MM.1S (cell line): ENCODE measurements around the gene ATXN10.
A peak's percentile ranks its signal among the peaks of the same experiment; 100 is the strongest.

ENCODE experiments used
- DNase-seq: peaks from one replicate; pipeline ENCODE4 v3.0.0-alpha.2; 2015
- H2AFZ ChIP-seq: fragments of 300-600 bp; sonication (generic); 2 replicates; pipeline ENCODE4 v1.6.0; 2016; ENCODE audit warnings: antibody characterized with exemption, low read length
- H3F3A ChIP-seq: fragments of 300-600 bp; sonication (generic); 2 replicates; pipeline ENCODE4 v1.6.1; 2016; ENCODE audit warnings: mild to moderate bottlenecking, antibody characterized with exemption, low read length, moderate library complexity, mixed read lengths; ENCODE audit not compliant: insufficient read depth
- H3K27ac ChIP-seq: fragments of 300-600 bp; sonication (generic); 2 replicates; pipeline ENCODE4 v1.5.1; 2016; ENCODE audit warnings: mild to moderate bottlenecking, low read length
- H3K27me3 ChIP-seq: fragments of 300-600 bp; sonication (generic); replicated peaks from 2 replicates; pipeline ENCODE4 v1.6.0; 2016; ENCODE audit warnings: low read length; ENCODE audit not compliant: insufficient read depth
- H3K36me3 ChIP-seq: fragments of 300-600 bp; sonication (generic); replicated peaks from 2 replicates; pipeline ENCODE4 v1.6.1; 2016; ENCODE audit warnings: mild to moderate bottlenecking, low read length, mixed read lengths; ENCODE audit not compliant: insufficient read depth
- H3K4me1 ChIP-seq: fragments of 300-600 bp; sonication (generic); 2 replicates; pipeline ENCODE4 v1.6.1; 2016; ENCODE audit warnings: low read length, mixed read lengths
- H3K4me2 ChIP-seq: fragments of 300-600 bp; sonication (generic); 2 replicates; pipeline ENCODE4 v1.6.0; 2016; ENCODE audit warnings: low read depth, low read length
- H3K4me3 ChIP-seq: fragments of 300-600 bp; sonication (generic); 2 replicates; pipeline ENCODE4 v1.5.1; 2016; ENCODE audit warnings: low read length, mixed read lengths
- H3K79me2 ChIP-seq: fragments of 300-600 bp; sonication (generic); 2 replicates; pipeline ENCODE4 v1.6.1; 2016; ENCODE audit warnings: mixed run types, low read length, mixed read lengths
- H3K9ac ChIP-seq: fragments of 300-600 bp; sonication (generic); 2 replicates; pipeline ENCODE4 v1.6.1; 2016; ENCODE audit warnings: low read length, mixed read lengths
- H3K9me2 ChIP-seq: fragments of 300-600 bp; sonication (generic); replicated peaks from 2 replicates; pipeline ENCODE4 v1.6.1; 2016; ENCODE audit warnings: mild to moderate bottlenecking, low read length, mixed read lengths; ENCODE audit not compliant: insufficient read depth
- H3K9me3 ChIP-seq: fragments of 300-600 bp; sonication (generic); replicated peaks from 2 replicates; pipeline ENCODE4 v1.6.1; 2016; ENCODE audit warnings: mild to moderate bottlenecking, low read length, mixed read lengths; ENCODE audit not compliant: insufficient read depth
- H4K20me1 ChIP-seq: fragments of 300-600 bp; sonication (generic); 2 replicates; pipeline ENCODE4 v1.6.1; 2016; ENCODE audit warnings: mild to moderate bottlenecking, low read length, moderate library complexity, mixed read lengths; ENCODE audit not compliant: insufficient read depth
- EZH2 ChIP-seq: fragments of 300-600 bp; sonication (generic); optimal IDR thresholded peaks from 2 replicates; pipeline ENCODE3; 2017; ENCODE audit warnings: low read depth, mild to moderate bottlenecking, antibody characterized with exemption, low read length, mixed read lengths
- EZH2phosphoT487 ChIP-seq: fragments of 300-600 bp; sonication (generic); IDR thresholded peaks from 2 replicates; pipeline ENCODE4 v1.6.1; 2018; ENCODE audit warnings: antibody characterized with exemption, low read length
- TF ChIP-seq, protein P1 (sequence below): fragments of 300-600 bp; sonication (generic); IDR thresholded peaks from 2 replicates; pipeline ENCODE4 v1.5.1; 2016; ENCODE audit warnings: antibody characterized with exemption, low read length, mixed read lengths

The ATXN10 gene

DNA sequence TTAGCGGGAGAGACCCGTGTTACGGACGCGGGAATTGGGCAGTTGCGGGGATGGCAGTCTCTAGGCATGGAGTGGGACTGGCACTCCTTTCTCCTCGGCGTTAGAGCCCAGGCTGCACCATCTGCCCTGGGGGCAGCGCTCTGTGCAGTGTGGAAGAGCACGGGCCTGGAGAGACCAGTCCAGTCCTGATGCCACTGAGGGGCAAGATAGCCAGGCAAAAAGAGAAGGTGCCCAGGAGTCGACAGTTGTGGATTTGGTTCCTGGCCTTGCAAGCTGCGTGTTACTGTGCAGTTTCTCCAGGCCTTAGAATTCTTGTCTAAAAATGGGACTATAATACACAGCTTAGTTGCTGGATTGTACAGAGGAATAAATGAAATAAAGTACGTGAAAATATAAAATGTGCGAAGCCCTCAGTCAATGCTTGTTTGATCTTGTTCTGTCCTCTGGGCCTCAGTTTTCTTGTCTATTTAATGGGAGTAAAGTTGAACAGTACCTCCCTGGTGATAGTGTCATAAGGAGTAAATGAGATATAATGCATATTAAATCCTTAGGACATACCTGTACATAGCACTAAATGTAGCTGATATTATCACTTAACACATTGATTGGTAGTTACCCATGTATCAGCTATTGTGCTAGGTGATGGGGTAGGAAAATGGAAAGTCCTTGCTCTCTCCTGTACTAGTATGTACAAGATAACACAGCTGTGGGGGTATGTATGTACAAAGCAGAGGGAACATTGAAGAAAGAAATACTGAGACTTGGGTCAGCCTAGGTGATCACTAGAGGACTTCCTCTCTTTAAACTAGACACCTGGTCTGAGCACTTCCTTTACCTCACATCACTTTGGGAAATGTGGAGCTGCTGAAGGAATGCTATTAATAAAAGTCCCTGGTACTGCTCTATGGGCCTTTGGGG lies 1.2 kb downstream of the ATXN10 start:
- Histone ChIP-seq H3K9ac (peak overlapping the region; percentile 86), H4K20me1 (no peaks in the 10 kb centered on the region; the same call in 1 of the 2 replicates), H3K27ac (no peak overlapping the region; the same call in 1 of the 2 replicates), H3K9me3 (no peaks in the 10 kb centered on the region), H3K4me2 (peak overlapping the region; percentile 98), H3K79me2 (peaks cover 60% of the 10 kb centered on the region), H3K4me1 (peaks cover 7% of the 10 kb centered on the region), H3K36me3 (no peaks in the 10 kb centered on the region), H3K27me3 (no peaks in the 10 kb centered on the region), H3K9me2 (no peaks in the 10 kb centered on the region), H3K4me3 (peak overlapping the region; percentile 99), H3F3A (0 out of 2 replicates have a peak, but pooled peaks cover 4% of the 10 kb centered on the region), H2AFZ (peak overlapping the region; percentile 58)
- TF ChIP-seq, protein P1, sequence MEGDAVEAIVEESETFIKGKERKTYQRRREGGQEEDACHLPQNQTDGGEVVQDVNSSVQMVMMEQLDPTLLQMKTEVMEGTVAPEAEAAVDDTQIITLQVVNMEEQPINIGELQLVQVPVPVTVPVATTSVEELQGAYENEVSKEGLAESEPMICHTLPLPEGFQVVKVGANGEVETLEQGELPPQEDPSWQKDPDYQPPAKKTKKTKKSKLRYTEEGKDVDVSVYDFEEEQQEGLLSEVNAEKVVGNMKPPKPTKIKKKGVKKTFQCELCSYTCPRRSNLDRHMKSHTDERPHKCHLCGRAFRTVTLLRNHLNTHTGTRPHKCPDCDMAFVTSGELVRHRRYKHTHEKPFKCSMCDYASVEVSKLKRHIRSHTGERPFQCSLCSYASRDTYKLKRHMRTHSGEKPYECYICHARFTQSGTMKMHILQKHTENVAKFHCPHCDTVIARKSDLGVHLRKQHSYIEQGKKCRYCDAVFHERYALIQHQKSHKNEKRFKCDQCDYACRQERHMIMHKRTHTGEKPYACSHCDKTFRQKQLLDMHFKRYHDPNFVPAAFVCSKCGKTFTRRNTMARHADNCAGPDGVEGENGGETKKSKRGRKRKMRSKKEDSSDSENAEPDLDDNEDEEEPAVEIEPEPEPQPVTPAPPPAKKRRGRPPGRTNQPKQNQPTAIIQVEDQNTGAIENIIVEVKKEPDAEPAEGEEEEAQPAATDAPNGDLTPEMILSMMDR: no peak
- TF ChIP-seq EZH2phosphoT487 (no peak), EZH2 (no peak)
- DNase-seq: peak; percentile 34

DNA sequence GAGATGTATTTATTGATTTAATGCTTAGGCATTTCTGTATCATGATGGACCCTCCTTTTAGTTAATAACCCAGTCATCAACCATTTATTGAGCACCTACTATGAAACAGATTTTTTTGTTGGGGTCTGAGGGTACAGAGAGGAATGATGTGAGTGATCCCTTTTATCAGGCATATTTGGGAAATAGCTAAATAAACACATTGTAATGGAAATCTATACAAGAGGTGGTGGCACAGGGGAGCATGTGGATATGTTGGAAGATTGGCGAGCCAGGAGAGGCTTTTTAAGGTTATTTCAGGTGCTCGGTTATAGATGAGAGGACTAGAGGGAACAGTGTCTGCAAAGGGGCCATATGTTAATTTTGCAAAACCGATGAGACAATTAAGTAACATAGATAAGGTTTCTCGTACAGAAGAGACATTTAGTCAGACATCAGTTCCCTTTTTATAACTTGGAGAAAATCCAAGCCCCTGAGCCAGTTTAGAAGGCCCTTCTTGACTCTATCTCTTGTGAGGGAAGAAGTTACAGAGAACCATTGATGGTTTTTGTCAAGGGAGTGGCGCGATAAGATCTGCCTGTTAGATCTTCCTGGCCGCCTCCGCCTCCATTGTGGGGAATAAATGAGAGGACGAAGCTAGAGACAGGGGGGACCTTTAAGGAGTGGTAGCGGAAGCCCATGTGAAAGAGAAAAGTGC lies 2.0 kb downstream of the ATXN10 start:
- no peaks in the 10 kb centered on the region for H3K36me3 ChIP-seq
- no peak overlapping the region for H3K27ac ChIP-seq
- H3K27me3 ChIP-seq: no peaks in the 10 kb centered on the region
- no peak overlapping the region for H3K9ac ChIP-seq
- TF ChIP-seq EZH2 (no peak), EZH2phosphoT487 (no peak)
- TF ChIP-seq, protein P1: no peak
- no peak for DNase-seq
- no peaks in the 10 kb centered on the region; the same call in 1 of the 2 replicates for H4K20me1 ChIP-seq
- no peak overlapping the region for H2AFZ ChIP-seq
- H3K9me3 ChIP-seq: no peaks in the 10 kb centered on the region
- peaks cover 7% of the 10 kb centered on the region for H3K4me1 ChIP-seq
- H3F3A ChIP-seq: 0 out of 2 replicates have a peak, but pooled peaks cover 4% of the 10 kb centered on the region
- H3K4me3 ChIP-seq: no peak overlapping the region
- no peaks in the 10 kb centered on the region for H3K9me2 ChIP-seq
- H3K4me2 ChIP-seq: peak overlapping the region; percentile 98
- H3K79me2 ChIP-seq: peaks cover 67% of the 10 kb centered on the region

DNA sequence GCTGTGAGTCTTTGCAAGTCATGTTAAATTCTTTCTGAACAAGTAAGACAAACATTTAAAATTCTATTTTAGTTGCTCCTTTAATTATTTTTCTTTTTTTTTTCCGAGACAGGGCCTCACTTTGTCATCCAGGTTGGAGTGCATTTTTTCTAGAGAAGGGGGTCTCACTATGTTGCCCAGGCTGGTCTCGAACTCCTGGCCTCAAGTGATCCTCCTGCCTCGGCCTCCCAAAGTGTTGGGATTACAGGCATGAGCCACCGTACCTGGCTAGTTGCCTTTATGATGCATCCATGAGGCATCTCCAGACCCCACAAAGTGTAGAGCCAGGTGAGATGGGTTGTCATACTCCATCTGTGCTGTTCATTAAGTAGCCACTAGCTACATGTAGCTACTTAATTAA lies 4.4 kb downstream of the ATXN10 start:
- H3K27ac ChIP-seq: no peak overlapping the region
- H3K27me3 ChIP-seq: no peaks in the 10 kb centered on the region
- H4K20me1 ChIP-seq: peaks cover 5% of the 10 kb centered on the region
- no peaks in the 10 kb centered on the region for H3K9me2 ChIP-seq
- H3K4me2 ChIP-seq: no peak overlapping the region
- no peaks in the 10 kb centered on the region for H3K9me3 ChIP-seq
- no peak overlapping the region for H3K9ac ChIP-seq
- no peak overlapping the region for H3K4me3 ChIP-seq
- H3K79me2 ChIP-seq: peaks cover 88% of the 10 kb centered on the region
- H3K36me3 ChIP-seq: no peaks in the 10 kb centered on the region
- TF ChIP-seq EZH2 (no peak), EZH2phosphoT487 (no peak)
- TF ChIP-seq, protein P1: no peak
- H3K4me1 ChIP-seq: peaks cover 7% of the 10 kb centered on the region
- no peak overlapping the region for H2AFZ ChIP-seq
- no peak for DNase-seq
- H3F3A ChIP-seq: 0 out of 2 replicates have a peak, but pooled peaks cover 2% of the 10 kb centered on the region
